Fibroblast of lung (primary cell): ENCODE data around the gene MAPKBP1. TPM values are rescaled to one million over a fixed set of nuclear protein-coding genes. Genes with fewer than 3 reads are reported as not detected.

ENCODE experiments used
- DNase-seq, 2 donors: peaks; one replicate each; pipeline versions ENCODE4 v3.0.0 to v3.0.0-alpha.2; 2010; ENCODE audit warnings: low read depth in 2 of 2
- H2AFZ ChIP-seq: 2 replicates; pipeline ENCODE4 v1.5.1; 2012; ENCODE audit warnings: low read length, control low read depth, inconsistent platforms
- H3K27ac ChIP-seq: 2 replicates; pipeline ENCODE4 v1.5.1; 2011; ENCODE audit warnings: low read length, control low read depth; ENCODE audit not compliant: insufficient read depth
- H3K27me3 ChIP-seq: 2 replicates; pipeline ENCODE4 v1.5.1; 2011; ENCODE audit warnings: mild to moderate bottlenecking, low read length; ENCODE audit not compliant: control insufficient read depth, insufficient read depth
- H3K36me3 ChIP-seq: 2 replicates; pipeline ENCODE4 v1.5.1; 2011; ENCODE audit warnings: low read length; ENCODE audit not compliant: control insufficient read depth, insufficient read depth
- H3K4me1 ChIP-seq: 2 replicates; pipeline ENCODE4 v1.5.1; 2011; ENCODE audit warnings: low read length; ENCODE audit not compliant: control insufficient read depth, insufficient read depth; ENCODE audit errors: extremely low read depth
- H3K4me2 ChIP-seq: 2 replicates; pipeline ENCODE4 v1.5.1; 2011; ENCODE audit warnings: low read length, control low read depth; ENCODE audit not compliant: insufficient read depth; ENCODE audit errors: extremely low read depth
- H3K4me3 ChIP-seq, 4 experiments: fragments of 200-600 bp in 1 of 4; sonication (generic) in 1 of 4; replicated peaks in 1 of 4; 2 replicates each; pipeline ENCODE4 v1.5.1; 2011 to 2016; ENCODE audit warnings: low read length in 4 of 4, low read depth in 3 of 4, mild to moderate bottlenecking in 3 of 4, control low read depth in 2 of 4, inconsistent platforms in 1 of 4, mixed read lengths in 1 of 4; ENCODE audit not compliant: insufficient read depth in 1 of 4; ENCODE audit errors: control extremely low read depth in 1 of 4
- H3K79me2 ChIP-seq: 2 replicates; pipeline ENCODE4 v1.5.1; 2012; ENCODE audit warnings: mild to moderate bottlenecking, low read length, inconsistent platforms; ENCODE audit not compliant: control insufficient read depth, insufficient read depth
- H3K9ac ChIP-seq: 2 replicates; pipeline ENCODE4 v1.5.1; 2011; ENCODE audit warnings: mild to moderate bottlenecking, low read length, control low read depth; ENCODE audit not compliant: insufficient read depth
- H3K9me3 ChIP-seq: 2 replicates; pipeline ENCODE4 v1.5.1; 2012; ENCODE audit warnings: low read depth, low read length; ENCODE audit not compliant: control insufficient read depth, insufficient read depth
- H4K20me1 ChIP-seq: 2 replicates; pipeline ENCODE4 v1.5.1; 2011; ENCODE audit warnings: low read length; ENCODE audit not compliant: control insufficient read depth, insufficient read depth; ENCODE audit errors: extremely low read depth
- CTCF ChIP-seq, 2 donors: IDR thresholded peaks in 1 of 2; conservative IDR thresholded peaks in 1 of 2; 1 replicate in 1 of 2; 2 replicates in 1 of 2; pipeline ENCODE4 v1.5.1; 2011 to 2012; ENCODE audit warnings: low read length in 2 of 2, control low read depth in 1 of 2, inconsistent platforms in 1 of 2, low read depth in 1 of 2, mild to moderate bottlenecking in 1 of 2
- EZH2 ChIP-seq: IDR thresholded peaks from 2 replicates; pipeline ENCODE4 v1.5.1; 2012; ENCODE audit warnings: low read length, control low read depth, mild to moderate bottlenecking; ENCODE audit errors: missing control alignments
- polyA plus RNA-seq, 2 donors: library from polyadenylated mRNA; depleted of rRNA in 1 of 2; stranded (reverse) in 1 of 2; unstranded in 1 of 2; fragments of >200 nt; gene quantifications; 2 replicates each; pipeline ENCODE4 v1.2.1, GENCODE V29; 2011 to 2012; ENCODE audit warnings: missing spikeins in 1 of 2
- total RNA-seq: library from RNA; depleted of rRNA; stranded (reverse); fragments of >200 nt; gene quantifications from 2 replicates; pipeline ENCODE4 v1.2.1, GENCODE V29; 2014

MAPKBP1 gene
- total and polyA plus RNA-seq, 2 donors (not counting 1 experiment from before 2014, with no cell fraction given) = 2.8 to 20.8 TPM

GRCh38 chr15:41777421-41777973, 3.2 kb downstream of the MAPKBP1 start:
- H3K36me3 ChIP-seq = no peaks in the 10 kb centered on the region
- H3K27me3 ChIP-seq = no peaks in the 10 kb centered on the region
- peak overlapping the region in 1 of 4 experiments; percentile 31 for H3K4me3 ChIP-seq
- no peaks in the 10 kb centered on the region for H3K9me3 ChIP-seq
- peaks cover 26% of the 10 kb centered on the region for H3K4me1 ChIP-seq
- H3K27ac ChIP-seq = peak overlapping the region; percentile 11
- peak overlapping the region; percentile 74 for H3K4me2 ChIP-seq
- H3K79me2 ChIP-seq = peaks cover 45% of the 10 kb centered on the region
- H2AFZ ChIP-seq = no peak overlapping the region
- H3K9ac ChIP-seq = no peak overlapping the region
- no peak for TF ChIP-seq CTCF (conservative IDR thresholded peaks at IDR 0.05 in 1 of 2, IDR thresholded peaks at IDR 0.05 in 1 of 2; ENCODE audit: low read depth in 1 of 2, low read length in 2 of 2)
- TF ChIP-seq EZH2 = no peak
- no peaks in the 10 kb centered on the region for H4K20me1 ChIP-seq
- DNase-seq = peak in 1 of 2 donors; percentile 55

GRCh38 chr15:41778521-41778920, 4.2 kb downstream of the MAPKBP1 start:
- Histone ChIP-seq H3K4me2 (no peak overlapping the region), H3K27me3 (no peaks in the 10 kb centered on the region), H3K79me2 (peaks cover 54% of the 10 kb centered on the region), H3K9ac (no peak overlapping the region), H3K27ac (no peak overlapping the region), H3K36me3 (no peaks in the 10 kb centered on the region), H3K9me3 (no peaks in the 10 kb centered on the region), H3K4me3 (no peak overlapping the region), H2AFZ (no peak overlapping the region), H4K20me1 (no peaks in the 10 kb centered on the region), H3K4me1 (peaks cover 21% of the 10 kb centered on the region)
- no peak for TF ChIP-seq EZH2
- no peak for TF ChIP-seq CTCF (conservative IDR thresholded peaks at IDR 0.05 in 1 of 2, IDR thresholded peaks at IDR 0.05 in 1 of 2; ENCODE audit: low read depth in 1 of 2, low read length in 2 of 2)
- DNase-seq = no peak

GRCh38 chr15:41779662-41780157, 5.4 kb downstream of the MAPKBP1 start:
- no peaks in the 10 kb centered on the region for H4K20me1 ChIP-seq
- no peak overlapping the region for H2AFZ ChIP-seq
- H3K27me3 ChIP-seq = no peaks in the 10 kb centered on the region
- H3K4me3 ChIP-seq = no peak overlapping the region
- H3K79me2 ChIP-seq = peaks cover 56% of the 10 kb centered on the region
- H3K9ac ChIP-seq = no peak overlapping the region
- no peak for TF ChIP-seq EZH2
- TF ChIP-seq CTCF (conservative IDR thresholded peaks at IDR 0.05 in 1 of 2, IDR thresholded peaks at IDR 0.05 in 1 of 2; ENCODE audit: low read depth in 1 of 2, low read length in 2 of 2) = no peak
- H3K36me3 ChIP-seq = no peaks in the 10 kb centered on the region
- H3K4me1 ChIP-seq = peaks cover 21% of the 10 kb centered on the region
- peak overlapping the region; percentile 34 for H3K4me2 ChIP-seq
- H3K27ac ChIP-seq = no peak overlapping the region
- DNase-seq = no peak
- H3K9me3 ChIP-seq = no peaks in the 10 kb centered on the region
